Mucosa of gallbladder (tissue), 1 donor: ENCODE results near the gene CARD11. TPM values are rescaled to one million over a fixed set of nuclear protein-coding genes. Genes with fewer than 3 reads are reported as not detected.

Experiments used
- DNase-seq: peaks from one replicate; pipeline ENCODE4 v3.0.0-alpha.2; 2020; ENCODE audit warnings: low spot score
- total RNA-seq: library from RNA; stranded (reverse); gene quantifications from one replicate; pipeline ENCODE4 v1.2.1, GENCODE V29; 2021
- donor health status: DM: no; HTN: no; CAD: no.

CARD11 gene
- total RNA-seq, 1 donor from 2014 or later, result 35.8 TPM

GRCh38 chr7:2905500-2905899 is 138.2 kb downstream of the CARD11 start:
- no peak for DNase-seq

GRCh38 chr7:2905027-2905426 is 138.6 kb downstream of the CARD11 start:
- DNase-seq, result no peak

DNA sequence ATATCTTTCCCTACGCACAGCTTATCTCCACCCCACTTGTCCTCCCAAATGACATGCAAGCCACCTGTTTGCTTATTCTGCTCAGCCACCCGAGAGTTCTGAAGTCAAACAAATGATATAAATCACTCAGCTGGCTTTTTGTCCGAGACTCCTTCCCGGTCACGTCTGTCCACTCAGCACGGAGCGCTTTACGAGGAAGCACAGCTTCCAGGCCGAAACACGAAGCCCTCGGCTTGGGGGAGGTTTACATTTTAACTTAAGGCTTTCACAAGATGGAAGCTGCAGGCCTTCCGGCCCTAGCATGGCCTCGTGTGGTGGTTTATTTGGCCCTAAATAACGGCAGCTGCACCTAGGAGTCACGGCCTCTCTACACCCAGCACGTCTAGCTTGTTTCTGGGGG is 139.5 kb downstream of the CARD11 start:
- no peak for DNase-seq

DNA sequence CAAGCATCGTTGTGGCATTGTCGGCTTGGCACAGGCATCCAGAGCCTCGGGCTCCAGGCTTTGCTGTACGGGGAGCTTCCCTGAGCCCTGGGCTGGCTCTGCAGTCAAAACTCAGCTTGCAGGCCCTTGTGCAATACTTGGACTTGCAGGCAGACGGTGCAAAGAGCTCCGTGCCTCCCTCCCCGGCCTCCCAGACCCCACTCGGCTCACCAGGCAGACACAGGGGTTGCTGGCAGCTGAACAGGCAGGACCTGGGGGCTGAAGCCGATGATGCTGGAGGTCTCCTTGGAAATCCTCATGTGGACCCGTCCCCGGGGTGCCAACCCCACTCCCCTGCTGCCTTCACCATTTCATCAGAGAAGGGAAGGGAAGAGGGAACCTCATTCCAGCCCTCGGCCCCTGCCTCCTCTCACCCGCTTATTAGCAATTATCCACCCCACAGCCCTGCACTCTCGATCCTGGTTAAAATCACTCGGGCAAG is 139.9 kb downstream of the CARD11 start:
- no peak for DNase-seq

DNA sequence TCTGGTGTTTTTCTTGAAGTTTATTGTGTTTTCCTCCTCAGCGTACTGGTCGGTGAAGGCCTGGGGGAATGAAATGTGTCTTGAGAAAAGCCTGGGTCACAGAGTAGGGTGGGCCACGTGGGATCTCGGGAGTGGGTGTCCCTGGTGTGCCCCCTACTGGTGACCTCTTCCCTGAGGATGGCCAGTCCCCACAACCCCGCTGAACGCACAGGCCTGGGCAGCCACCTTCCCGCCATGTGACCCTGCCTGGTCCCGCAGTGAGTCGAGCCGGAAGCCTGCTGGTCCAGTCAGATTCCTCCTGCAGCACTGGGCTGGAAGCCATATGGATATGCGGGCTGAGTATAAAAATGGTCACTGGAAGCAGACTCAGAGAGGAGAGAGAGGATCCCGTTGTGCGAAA is 146.6 kb downstream of the CARD11 start:
- no peak for DNase-seq

- DNase-seq, result no peak
Observed at GRCh38 chr7:2896131-2896530, 147.5 kb downstream of the CARD11 start.

- DNase-seq, result no peak
Observed at GRCh38 chr7:2894118-2894940, 149.3 kb downstream of the CARD11 start.

DNA sequence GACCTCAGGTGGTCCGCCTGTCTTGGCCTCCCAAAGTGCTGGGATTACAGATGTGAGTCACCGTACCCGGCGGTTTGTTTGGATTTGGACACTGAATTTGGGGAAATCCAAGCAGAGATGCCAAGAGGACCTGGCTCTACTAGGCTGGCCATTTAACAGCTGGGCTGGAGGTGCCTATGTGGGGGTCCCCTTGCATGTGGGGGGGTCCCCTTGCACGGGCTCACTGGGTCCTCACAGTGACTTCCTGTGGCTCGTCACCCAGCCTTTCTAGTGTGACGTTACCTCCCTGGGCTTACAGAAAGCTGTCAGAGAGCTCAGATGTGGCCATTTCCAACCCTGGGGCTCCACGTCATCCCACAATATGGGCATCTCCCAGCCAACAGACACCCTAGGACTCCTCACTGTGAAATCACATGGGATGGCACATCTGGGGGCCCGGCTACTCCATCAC is 150.2 kb downstream of the CARD11 start:
- no peak for DNase-seq

DNA sequence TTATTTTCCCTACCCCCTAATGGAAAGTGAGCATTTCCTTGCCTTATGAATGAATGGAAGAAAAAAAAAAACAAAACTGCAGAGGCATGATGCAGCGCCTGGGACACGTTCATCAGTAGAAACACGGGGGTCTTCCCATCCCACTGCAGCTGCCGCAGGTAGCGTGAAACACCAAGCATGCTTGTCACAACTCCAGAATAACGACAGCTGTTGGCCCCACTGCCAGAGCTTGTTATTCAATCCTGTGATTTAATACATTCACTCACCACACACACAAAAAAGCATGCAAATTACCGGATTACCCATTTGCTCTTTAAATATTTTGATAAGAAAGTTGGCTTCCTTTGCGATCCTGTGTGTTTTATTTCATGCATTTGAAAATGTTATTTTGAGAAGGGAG is 151.1 kb downstream of the CARD11 start:
- no peak for DNase-seq

GRCh38 chr7:2887816-2888215 is 155.9 kb downstream of the CARD11 start:
- DNase-seq, result no peak

- peak; percentile 76 for DNase-seq
Observed at GRCh38 chr7:2886900-2887299, 156.8 kb downstream of the CARD11 start.

DNA sequence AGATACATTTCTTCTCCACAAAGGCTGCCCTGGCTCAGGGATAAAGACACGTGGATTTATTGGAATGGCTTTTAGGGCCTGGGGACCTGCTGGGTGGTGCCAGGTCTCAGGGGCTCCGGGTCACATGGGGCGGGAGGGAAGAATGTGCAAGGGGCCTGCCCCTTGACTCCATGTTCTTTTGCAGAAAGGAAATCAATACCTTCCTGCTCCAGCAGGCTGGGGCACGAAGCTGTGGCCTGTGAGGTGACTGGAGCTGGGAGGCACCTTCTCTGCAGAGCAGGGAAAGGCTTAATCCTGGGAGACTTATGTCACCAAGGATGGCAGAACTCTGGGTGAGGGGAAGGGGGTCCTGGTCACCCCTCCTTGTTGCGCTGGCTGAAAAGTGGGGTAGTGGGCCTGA is 157.3 kb downstream of the CARD11 start:
- no peak for DNase-seq

GRCh38 chr7:2884161-2884560 is 159.5 kb downstream of the CARD11 start:
- DNase-seq, result no peak

GRCh38 chr7:2883101-2883500 is 160.6 kb downstream of the CARD11 start:
- DNase-seq, result no peak

DNA sequence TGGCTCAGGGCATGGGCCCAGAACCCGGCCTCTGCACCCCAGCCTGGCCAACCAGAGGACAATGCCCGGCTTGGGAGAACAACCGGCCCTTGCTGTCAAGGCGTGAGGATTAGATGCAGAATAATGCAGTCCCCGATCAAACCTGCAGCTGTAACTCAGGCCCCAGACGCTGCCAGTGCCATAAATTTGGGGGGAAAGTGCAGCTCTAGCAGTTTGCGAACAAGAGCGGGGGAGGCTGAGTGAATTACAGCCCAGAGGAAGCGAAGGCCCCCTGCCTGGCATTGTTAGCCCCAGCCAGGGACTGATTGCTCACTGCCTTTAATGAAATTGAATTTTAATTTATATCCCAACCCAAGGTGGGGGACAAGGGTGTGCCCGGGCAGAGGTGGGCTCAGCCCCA is 161.6 kb downstream of the CARD11 start:
- DNase-seq, result no peak

GRCh38 chr7:2880874-2881533 is 162.7 kb downstream of the CARD11 start:
- DNase-seq, result no peak

DNA sequence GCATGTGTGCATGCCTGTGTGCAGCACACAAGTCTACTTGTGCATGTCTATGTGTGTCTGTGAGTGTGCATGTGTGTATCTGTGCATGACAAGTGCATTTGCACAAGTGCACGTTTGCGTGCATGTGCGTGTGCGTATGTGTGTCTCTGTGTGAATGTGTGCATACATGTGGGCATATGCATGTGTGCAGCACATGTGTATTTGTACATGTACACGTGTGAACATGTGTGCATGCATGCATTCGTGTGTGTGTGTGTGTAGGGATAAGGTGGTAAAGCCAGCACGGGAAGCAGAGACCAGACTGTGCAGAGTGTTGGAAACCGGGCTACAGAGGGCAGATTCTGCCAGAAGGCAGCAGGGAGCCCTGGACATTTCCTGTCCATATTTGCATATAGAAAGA is 163.6 kb downstream of the CARD11 start:
- no peak for DNase-seq

GRCh38 chr7:2879354-2879753 is 164.3 kb downstream of the CARD11 start:
- DNase-seq, result no peak

- no peak for DNase-seq
Observed at GRCh38 chr7:2878306-2878705, 165.4 kb downstream of the CARD11 start.

GRCh38 chr7:2876031-2876731 is 167.5 kb downstream of the CARD11 start:
- no peak for DNase-seq

- no peak for DNase-seq
Observed at GRCh38 chr7:2873686-2874551, 169.7 kb downstream of the CARD11 start.

- no peak for DNase-seq
Observed at GRCh38 chr7:2873146-2873545, 170.5 kb downstream of the CARD11 start.
